Measurements from ENCODE around the gene NT5C3B. TPM values are rescaled to one million over a fixed set of nuclear protein-coding genes. Genes with fewer than 3 reads are reported as not detected.

NT5C3B gene
- total RNA-seq, 6 experiments from 2014 or later, result 33.9 to 55.2 (median 37.3) TPM

DNA sequence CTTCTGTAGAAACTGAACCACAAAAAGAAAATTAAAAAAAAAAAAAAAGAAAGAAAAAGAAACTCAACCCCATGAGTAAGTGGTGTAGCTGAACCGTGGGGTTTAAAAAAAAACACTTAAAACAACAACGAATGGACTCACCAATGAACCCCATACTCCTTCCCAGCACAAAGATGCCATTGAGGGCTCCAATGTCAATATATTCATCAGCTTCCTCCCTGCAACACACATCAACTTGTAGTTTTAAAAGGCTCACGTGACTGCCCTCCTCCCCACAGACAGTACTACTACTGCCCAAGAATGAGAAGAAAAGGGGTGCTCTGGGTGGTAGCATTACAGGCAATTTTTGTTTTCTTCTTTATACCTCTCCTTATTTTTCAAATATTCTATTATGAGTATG lies 32.5 kb upstream of the NT5C3B start:
- DNase-seq, result no peak
- TF ChIP-seq, protein P1, sequence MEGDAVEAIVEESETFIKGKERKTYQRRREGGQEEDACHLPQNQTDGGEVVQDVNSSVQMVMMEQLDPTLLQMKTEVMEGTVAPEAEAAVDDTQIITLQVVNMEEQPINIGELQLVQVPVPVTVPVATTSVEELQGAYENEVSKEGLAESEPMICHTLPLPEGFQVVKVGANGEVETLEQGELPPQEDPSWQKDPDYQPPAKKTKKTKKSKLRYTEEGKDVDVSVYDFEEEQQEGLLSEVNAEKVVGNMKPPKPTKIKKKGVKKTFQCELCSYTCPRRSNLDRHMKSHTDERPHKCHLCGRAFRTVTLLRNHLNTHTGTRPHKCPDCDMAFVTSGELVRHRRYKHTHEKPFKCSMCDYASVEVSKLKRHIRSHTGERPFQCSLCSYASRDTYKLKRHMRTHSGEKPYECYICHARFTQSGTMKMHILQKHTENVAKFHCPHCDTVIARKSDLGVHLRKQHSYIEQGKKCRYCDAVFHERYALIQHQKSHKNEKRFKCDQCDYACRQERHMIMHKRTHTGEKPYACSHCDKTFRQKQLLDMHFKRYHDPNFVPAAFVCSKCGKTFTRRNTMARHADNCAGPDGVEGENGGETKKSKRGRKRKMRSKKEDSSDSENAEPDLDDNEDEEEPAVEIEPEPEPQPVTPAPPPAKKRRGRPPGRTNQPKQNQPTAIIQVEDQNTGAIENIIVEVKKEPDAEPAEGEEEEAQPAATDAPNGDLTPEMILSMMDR (IDR thresholded peaks at IDR 0.05), result no peak
- H3K4me3 Mint-ChIP-seq, result no peak overlapping the region
- H3K27me3 Mint-ChIP-seq (ENCODE audit: insufficient read depth), result no peaks in the 10 kb centered on the region; the same call in 1 of the 2 replicates
- peaks cover 42% of the 10 kb centered on the region for H3K36me3 Mint-ChIP-seq (ENCODE audit: low read depth)
- H3K9me3 Mint-ChIP-seq, result no peaks in the 10 kb centered on the region
- no peak overlapping the region; the same call in 1 of the 2 replicates for H3K27ac Mint-ChIP-seq
- 0 out of 2 replicates have a peak, but pooled peaks cover 4% of the 10 kb centered on the region for H3K4me1 Mint-ChIP-seq (ENCODE audit: low read depth)

DNA sequence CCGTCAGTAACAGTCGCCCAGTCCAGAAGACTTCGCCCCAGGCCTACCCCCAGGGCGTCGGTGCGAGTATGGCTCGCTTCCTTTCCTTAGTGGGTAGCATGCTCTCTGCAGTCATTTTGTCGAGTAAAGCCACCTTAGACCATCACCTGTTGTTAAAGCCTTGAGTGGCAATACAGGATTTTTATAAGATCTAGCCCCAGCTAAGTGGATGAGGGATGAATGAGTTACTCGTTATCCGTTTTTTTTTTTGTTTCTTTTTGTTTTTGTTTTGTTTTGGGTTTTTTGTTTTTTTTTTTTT lies 29.5 kb upstream of the NT5C3B start:
- no peak overlapping the region; the same call in 1 of the 2 replicates for H3K4me3 Mint-ChIP-seq
- peaks cover 16% of the 10 kb centered on the region for H3K4me1 Mint-ChIP-seq (ENCODE audit: low read depth)
- H3K36me3 Mint-ChIP-seq (ENCODE audit: low read depth), result peaks cover 21% of the 10 kb centered on the region
- H3K27ac Mint-ChIP-seq, result peak overlapping the region; percentile 78
- no peaks in the 10 kb centered on the region; the same call in none of the 2 replicates for H3K27me3 Mint-ChIP-seq (ENCODE audit: insufficient read depth)
- no peaks in the 10 kb centered on the region for H3K9me3 Mint-ChIP-seq
- DNase-seq, result no peak
- TF ChIP-seq, protein P1 (IDR thresholded peaks at IDR 0.05), result no peak

DNA sequence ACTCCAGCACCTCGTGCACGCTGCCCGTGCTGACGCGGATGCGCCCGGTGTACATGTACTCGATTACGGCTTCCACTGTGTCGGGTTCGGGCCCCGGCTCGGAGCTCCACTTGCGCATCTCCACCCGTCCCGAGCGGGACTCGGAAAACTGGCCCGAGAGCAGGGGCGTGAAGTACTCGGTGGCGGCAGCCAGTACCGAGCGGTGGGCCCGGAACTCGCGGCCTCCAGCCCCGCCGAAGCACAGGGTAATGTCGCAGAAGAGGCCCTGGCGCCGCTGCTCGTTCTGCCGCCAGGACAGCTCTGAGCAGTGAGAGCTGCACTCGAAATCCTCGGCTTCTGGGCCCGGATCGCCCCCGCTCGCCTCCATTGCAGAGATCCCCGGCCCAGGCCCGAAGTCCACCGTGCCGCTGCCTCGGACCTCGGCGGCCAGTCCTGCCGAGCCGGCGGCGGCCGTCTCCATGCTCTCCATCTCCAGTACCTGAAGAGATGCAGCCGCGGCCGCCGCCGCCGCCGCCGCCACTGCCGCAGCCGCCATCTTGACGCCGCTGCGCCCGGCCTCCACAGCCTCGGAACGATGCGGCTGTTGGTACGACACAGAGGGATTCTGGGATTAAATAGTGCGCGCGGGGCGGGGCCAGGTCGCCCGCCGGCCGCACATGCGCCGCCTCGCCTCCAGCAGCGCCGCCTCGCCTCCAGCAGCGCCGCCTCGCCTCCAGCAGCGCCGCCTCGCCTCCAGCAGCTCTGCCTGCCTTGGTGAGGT lies 29.0 kb upstream of the NT5C3B start, which contains the start of gene KLHL11:
KLHL11 (minus strand) TSS at position 588 of the 760 bp plus-strand sequence; CDS start at position 535, 53 bp downstream.
- no peak within 1 kb of the TSS; the same call in 1 of the 2 replicates for H3K4me3 Mint-ChIP-seq
- H3K4me1 Mint-ChIP-seq (ENCODE audit: low read depth), result peaks cover 19% of the 10 kb centered on the region
- no peaks in the 10 kb centered on the region; the same call in none of the 2 replicates for H3K27me3 Mint-ChIP-seq (ENCODE audit: insufficient read depth)
- peak; percentile 87 for DNase-seq
- TF ChIP-seq, protein P1 (IDR thresholded peaks at IDR 0.05), result no peak; the same call in 1 of the 2 replicates
- H3K36me3 Mint-ChIP-seq (ENCODE audit: low read depth), result peaks cover 20% of the 10 kb centered on the region; the same call in 1 of the 2 replicates
- H3K9me3 Mint-ChIP-seq, result no peaks in the 10 kb centered on the region
- peak within 1 kb of the TSS; percentile 78 for H3K27ac Mint-ChIP-seq

DNA sequence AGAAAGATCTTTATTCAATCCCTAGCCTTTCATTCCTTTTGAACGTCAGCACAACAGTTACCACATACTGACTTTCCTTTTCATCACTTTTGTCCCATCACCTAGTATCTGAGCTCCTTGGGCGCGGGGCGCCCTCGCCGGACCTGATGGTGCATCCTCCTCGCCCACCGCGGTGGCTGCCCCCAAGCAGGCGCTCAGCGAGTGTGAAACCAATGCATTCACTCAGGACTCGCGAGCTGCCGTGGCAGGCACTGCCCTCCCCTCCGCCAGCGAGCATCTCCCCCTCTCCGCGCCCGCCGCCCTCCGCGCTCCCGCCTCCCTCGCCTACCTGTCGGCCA lies 28.4 kb upstream of the NT5C3B start:
- Mint-ChIP-seq H3K27ac (no peak overlapping the region), H3K36me3 (ENCODE audit: low read depth) (peaks cover 20% of the 10 kb centered on the region; the same call in 1 of the 2 replicates), H3K9me3 (no peaks in the 10 kb centered on the region), H3K27me3 (ENCODE audit: insufficient read depth) (no peaks in the 10 kb centered on the region; the same call in none of the 2 replicates), H3K4me3 (no peak overlapping the region), H3K4me1 (ENCODE audit: low read depth) (peaks cover 19% of the 10 kb centered on the region)
- TF ChIP-seq, protein P1 (IDR thresholded peaks at IDR 0.05), result no peak
- DNase-seq, result no peak

DNA sequence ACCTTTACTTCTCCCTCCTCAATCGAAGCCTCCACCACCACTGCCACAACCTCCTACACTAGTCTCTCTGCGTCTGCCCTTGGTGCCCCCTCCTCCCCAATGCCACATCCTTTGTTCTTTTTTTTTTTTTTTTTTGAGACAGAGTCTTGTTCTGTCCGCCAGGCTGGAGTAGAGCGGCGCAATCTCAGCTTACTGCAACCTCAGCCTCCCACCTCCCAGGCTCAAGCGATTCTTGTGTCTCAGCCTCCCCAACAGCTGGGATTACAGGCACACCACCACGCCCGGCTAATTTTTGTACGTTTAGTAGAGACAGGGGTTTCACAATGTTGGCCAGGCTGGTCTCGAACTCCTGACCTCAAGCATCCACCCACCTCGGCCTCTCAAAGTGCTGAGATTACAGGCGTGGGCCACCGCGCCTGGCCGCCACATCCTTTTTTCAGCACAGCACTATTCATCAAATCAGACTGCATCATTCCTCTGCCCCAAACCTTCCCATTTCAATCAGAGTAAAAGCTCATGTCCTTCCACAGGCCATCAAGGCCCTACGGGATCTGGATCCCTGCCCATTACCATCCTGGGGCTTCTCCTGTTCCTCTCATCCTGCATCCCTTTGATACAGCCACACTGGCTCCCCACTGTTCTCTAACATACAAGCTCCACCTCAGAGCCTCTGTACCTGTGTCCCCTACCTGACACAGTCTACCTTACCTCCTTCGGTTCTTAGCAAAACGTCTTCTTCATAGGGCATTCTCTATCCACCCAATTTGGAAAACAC lies 27.2 kb upstream of the NT5C3B start:
- H3K4me3 Mint-ChIP-seq, result no peak overlapping the region
- H3K4me1 Mint-ChIP-seq (ENCODE audit: low read depth), result peaks cover 19% of the 10 kb centered on the region
- no peak for DNase-seq
- peaks cover 12% of the 10 kb centered on the region; the same call in 1 of the 2 replicates for H3K36me3 Mint-ChIP-seq (ENCODE audit: low read depth)
- no peaks in the 10 kb centered on the region for H3K9me3 Mint-ChIP-seq
- TF ChIP-seq, protein P1 (IDR thresholded peaks at IDR 0.05), result no peak
- H3K27me3 Mint-ChIP-seq (ENCODE audit: insufficient read depth), result no peaks in the 10 kb centered on the region; the same call in none of the 2 replicates
- no peak overlapping the region for H3K27ac Mint-ChIP-seq

Measured in HFFc6 (cell line).